Hepatocyte (in vitro differentiated cells): ENCODE results near the gene MIS18BP1. TPM values are rescaled to one million over a fixed set of nuclear protein-coding genes. Genes with fewer than 3 reads are reported as not detected.
"Not testable (repeated sequence)": the region's sequence is repeated elsewhere in the genome, so short reads cannot be mapped to it uniquely, and the experiment has no call there.

ENCODE experiments used
- DNase-seq: peaks from one replicate; pipeline ENCODE4 v3.0.0-alpha.2; 2016; ENCODE audit warnings: low spot score
- H2AFZ ChIP-seq: fragments of 200-600 bp; sonication (generic); 2 replicates; pipeline ENCODE4 v1.6.0; 2016; ENCODE audit warnings: antibody characterized with exemption, mild to moderate bottlenecking
- H3K27ac ChIP-seq: fragments of 200-600 bp; sonication (generic); 2 replicates; pipeline ENCODE4 v1.5.1; 2016; ENCODE audit warnings: mild to moderate bottlenecking
- H3K27me3 ChIP-seq: fragments of 200-600 bp; sonication (generic); 2 replicates; pipeline ENCODE4 v1.6.1; 2016
- H3K36me3 ChIP-seq: fragments of 200-600 bp; sonication (generic); replicated peaks from 2 replicates; pipeline ENCODE4 v1.5.1; 2016; ENCODE audit warnings: low read depth; ENCODE audit not compliant: insufficient read depth
- H3K4me1 ChIP-seq: fragments of 200-600 bp; sonication (generic); 2 replicates; pipeline ENCODE4 v1.5.1; 2016; ENCODE audit warnings: mild to moderate bottlenecking, moderate library complexity; ENCODE audit not compliant: insufficient read depth
- H3K4me2 ChIP-seq: fragments of 200-600 bp; sonication (generic); 2 replicates; pipeline ENCODE4 v1.6.0; 2016
- H3K4me3 ChIP-seq: fragments of 200-600 bp; sonication (generic); 2 replicates; pipeline ENCODE4 v1.5.1; 2016; ENCODE audit warnings: mild to moderate bottlenecking
- H3K79me2 ChIP-seq: fragments of 200-600 bp; sonication (generic); 2 replicates; pipeline ENCODE4 v1.6.0; 2017; ENCODE audit warnings: mild to moderate bottlenecking
- H3K9me2 ChIP-seq: fragments of 200-600 bp; sonication (generic); replicated peaks from 2 replicates; pipeline ENCODE4 v1.6.0; 2017; ENCODE audit warnings: mild to moderate bottlenecking; ENCODE audit not compliant: insufficient read depth
- H3K9me3 ChIP-seq: fragments of 200-600 bp; sonication (generic); 2 replicates; pipeline ENCODE4 v1.5.1; 2016; ENCODE audit warnings: low read depth, mild to moderate bottlenecking
- H4K20me1 ChIP-seq: fragments of 200-600 bp; sonication (generic); 2 replicates; pipeline ENCODE4 v1.6.0; 2016; ENCODE audit warnings: mild to moderate bottlenecking; ENCODE audit not compliant: insufficient read depth, poor library complexity, severe bottlenecking
- CTCF ChIP-seq: fragments of 200-600 bp; sonication (generic); IDR thresholded peaks from 2 replicates; pipeline ENCODE4 v1.5.1; 2016; ENCODE audit warnings: antibody characterized with exemption, mild to moderate bottlenecking; ENCODE audit not compliant: poor library complexity
- EZH2 ChIP-seq: fragments of 200-600 bp; sonication (generic); IDR thresholded peaks from 2 replicates; pipeline ENCODE4 v1.6.1; 2016; ENCODE audit warnings: antibody characterized with exemption, mild to moderate bottlenecking, borderline replicate concordance
- EZH2phosphoT487 ChIP-seq: fragments of 200-600 bp; sonication (generic); IDR thresholded peaks from one replicate; pipeline ENCODE4 v1.6.1; 2018; ENCODE audit warnings: antibody characterized with exemption, mild to moderate bottlenecking, low read depth, moderate library complexity; ENCODE audit not compliant: unreplicated experiment, severe bottlenecking
- WGBS: methylation state at CpG from one replicate; pipeline ENCODE4 v1.1.6; 2016; ENCODE audit warnings: low lambda C conversion rate; ENCODE audit errors: missing lambda C conversion rate; 5-methylcytosine and 5-hydroxymethylcytosine counted together
- polyA plus RNA-seq: library from polyadenylated mRNA; unstranded; fragments of >200 nt; fragmentation: Nextera tagmentation; extraction: Ambion mirVana; gene quantifications from 2 replicates; pipeline ENCODE4 v1.2.1, GENCODE V29; 2016
- total RNA-seq: library from RNA; depleted of rRNA; stranded (reverse); fragments of >200 nt; gene quantifications from 2 replicates; pipeline ENCODE4 v1.2.3, GENCODE V29; 2014

Gene MIS18BP1
- 14.9 and 23.5 TPM in 2 replicates for total RNA-seq
- 6.8 and 14.9 TPM in 2 replicates for polyA plus RNA-seq

- H3K4me3 ChIP-seq: peak within 1 kb of the TSS; percentile 61
These were observed at the start of gene MIS18BP1 for GRCh38 chr14:45253070-45253753. TSS of gene MIS18BP1 (minus strand) at chr14:45253202. CDS start at chr14:45247286, 5,916 bp downstream.

GRCh38 chr14:45298423-45299117, 45.6 kb upstream of the MIS18BP1 start:
- no peak overlapping the region for H2AFZ ChIP-seq
- DNase-seq: no peak
- no peak overlapping the region for H3K4me2 ChIP-seq
- WGBS: 83% methylated on average over 4 of the region's 4 CpGs
- H3K36me3 ChIP-seq: no peaks in the 10 kb centered on the region
- H3K79me2 ChIP-seq: no peaks in the 10 kb centered on the region
- H3K9me3 ChIP-seq: no peaks in the 10 kb centered on the region
- H3K27me3 ChIP-seq: no peaks in the 10 kb centered on the region
- TF ChIP-seq EZH2phosphoT487 (no peak), EZH2 (no peak), CTCF (no peak)
- H3K27ac ChIP-seq: no peak overlapping the region
- no peaks in the 10 kb centered on the region for H4K20me1 ChIP-seq
- no peaks in the 10 kb centered on the region for H3K9me2 ChIP-seq
- no peak overlapping the region for H3K4me3 ChIP-seq
- no peaks in the 10 kb centered on the region for H3K4me1 ChIP-seq

More at GRCh38 chr14:45253070-45253753, at the start of gene MIS18BP1:
- TF ChIP-seq EZH2 (no peak), EZH2phosphoT487 (no peak), CTCF (peak; percentile 90)
- H3K79me2 ChIP-seq: peaks cover 41% of the 10 kb centered on the region
- H4K20me1 ChIP-seq: no peaks in the 10 kb centered on the region
- no peaks in the 10 kb centered on the region for H3K36me3 ChIP-seq
- peak; percentile 97 for DNase-seq
- H3K27ac ChIP-seq: peak within 1 kb of the TSS; percentile 92
- H2AFZ ChIP-seq: peak within 1 kb of the TSS; percentile 93
- no peaks in the 10 kb centered on the region for H3K4me1 ChIP-seq
- H3K27me3 ChIP-seq: no peaks in the 10 kb centered on the region
- no peaks in the 10 kb centered on the region for H3K9me2 ChIP-seq
- 6% methylated on average over 61 of the region's 61 CpGs for WGBS
- H3K9me3 ChIP-seq: peaks cover 5% of the 10 kb centered on the region
- peak within 1 kb of the TSS; percentile 77 for H3K4me2 ChIP-seq

- not testable (repeated sequence) for H4K20me1 ChIP-seq, H3K9me2 ChIP-seq, H2AFZ ChIP-seq, H3K79me2 ChIP-seq, H3K4me1 ChIP-seq, H3K9me3 ChIP-seq, H3K27me3 ChIP-seq, H3K4me3 ChIP-seq, H3K27ac ChIP-seq, H3K36me3 ChIP-seq, H3K4me2 ChIP-seq, DNase-seq
- WGBS: 47% methylated on average over 1 of the region's 1 CpG
These were observed 41.8 kb upstream of the MIS18BP1 start for GRCh38 chr14:45294796-45295195.

- H3K9me3 ChIP-seq: no peaks in the 10 kb centered on the region
- H4K20me1 ChIP-seq: no peaks in the 10 kb centered on the region
- no peaks in the 10 kb centered on the region for H3K36me3 ChIP-seq
- H3K27me3 ChIP-seq: no peaks in the 10 kb centered on the region
- H3K79me2 ChIP-seq: no peaks in the 10 kb centered on the region
- TF ChIP-seq CTCF (no peak), EZH2 (no peak), EZH2phosphoT487 (no peak)
- H3K27ac ChIP-seq: no peak overlapping the region
- DNase-seq: no peak
- H3K4me1 ChIP-seq: no peaks in the 10 kb centered on the region
- H2AFZ ChIP-seq: no peak overlapping the region
- H3K9me2 ChIP-seq: no peaks in the 10 kb centered on the region
- no peak overlapping the region for H3K4me2 ChIP-seq
- H3K4me3 ChIP-seq: no peak overlapping the region
These were observed 37.5 kb upstream of the MIS18BP1 start for GRCh38 chr14:45290547-45290946.
